Measurements from ENCODE around the gene DTNB. TPM values are rescaled to one million over a fixed set of nuclear protein-coding genes. Genes with fewer than 3 reads are reported as not detected.

DTNB gene
- total and polyA plus RNA-seq, 2 experiments from 2014 or later, result 10.3 to 13.9 TPM

DNA sequence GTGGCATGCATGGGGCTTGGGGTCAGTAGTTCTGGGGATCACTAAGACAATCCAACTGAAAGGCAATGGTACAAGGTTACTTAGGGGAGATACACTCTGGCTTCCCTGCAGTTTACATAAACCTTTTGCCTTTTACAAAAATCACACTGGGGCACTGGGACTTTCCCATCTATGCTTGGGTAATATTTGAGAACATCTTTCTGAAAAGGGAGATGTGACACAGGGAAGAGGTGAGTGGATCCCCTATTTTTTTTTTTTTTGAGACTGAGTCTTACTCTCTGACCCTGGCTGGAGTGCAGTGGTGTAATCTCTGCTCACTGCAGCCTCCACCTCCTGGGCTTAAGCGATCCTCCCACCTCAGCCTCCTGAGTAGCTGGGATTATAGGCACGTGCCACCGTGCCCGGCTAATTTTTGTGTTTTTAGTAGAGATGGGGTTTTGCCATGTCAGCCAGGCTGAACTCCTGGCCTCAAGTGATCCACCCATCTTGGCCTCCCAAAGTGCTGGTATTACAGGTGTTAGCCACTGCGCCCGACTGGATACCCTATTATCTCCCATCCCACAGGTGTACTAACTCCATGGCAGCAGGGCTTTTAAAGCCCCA is 248.8 kb downstream of the DTNB start:
- H3K36me3 ChIP-seq (replicated peaks; ENCODE audit: insufficient read depth, low read depth), result no peaks in the 10 kb centered on the region
- TF ChIP-seq EZH2 (IDR thresholded peaks at IDR 0.05; ENCODE audit: borderline replicate concordance), result no peak
- no peak for TF ChIP-seq EZH2phosphoT487 (IDR thresholded peaks at IDR 0.05; ENCODE audit: low read depth, severe bottlenecking, unreplicated experiment)
- TF ChIP-seq, protein P1, sequence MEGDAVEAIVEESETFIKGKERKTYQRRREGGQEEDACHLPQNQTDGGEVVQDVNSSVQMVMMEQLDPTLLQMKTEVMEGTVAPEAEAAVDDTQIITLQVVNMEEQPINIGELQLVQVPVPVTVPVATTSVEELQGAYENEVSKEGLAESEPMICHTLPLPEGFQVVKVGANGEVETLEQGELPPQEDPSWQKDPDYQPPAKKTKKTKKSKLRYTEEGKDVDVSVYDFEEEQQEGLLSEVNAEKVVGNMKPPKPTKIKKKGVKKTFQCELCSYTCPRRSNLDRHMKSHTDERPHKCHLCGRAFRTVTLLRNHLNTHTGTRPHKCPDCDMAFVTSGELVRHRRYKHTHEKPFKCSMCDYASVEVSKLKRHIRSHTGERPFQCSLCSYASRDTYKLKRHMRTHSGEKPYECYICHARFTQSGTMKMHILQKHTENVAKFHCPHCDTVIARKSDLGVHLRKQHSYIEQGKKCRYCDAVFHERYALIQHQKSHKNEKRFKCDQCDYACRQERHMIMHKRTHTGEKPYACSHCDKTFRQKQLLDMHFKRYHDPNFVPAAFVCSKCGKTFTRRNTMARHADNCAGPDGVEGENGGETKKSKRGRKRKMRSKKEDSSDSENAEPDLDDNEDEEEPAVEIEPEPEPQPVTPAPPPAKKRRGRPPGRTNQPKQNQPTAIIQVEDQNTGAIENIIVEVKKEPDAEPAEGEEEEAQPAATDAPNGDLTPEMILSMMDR (IDR thresholded peaks at IDR 0.05; ENCODE audit: poor library complexity), result no peak
- H3K9me3 ChIP-seq (ENCODE audit: low read depth), result no peaks in the 10 kb centered on the region
- H3K9me2 ChIP-seq (replicated peaks; ENCODE audit: insufficient read depth), result no peaks in the 10 kb centered on the region
- no peak overlapping the region for H3K27ac ChIP-seq
- 97% methylated on average over 6 of the region's 6 CpGs for WGBS (ENCODE audit: low lambda C conversion rate, missing lambda C conversion rate)
- H3K4me2 ChIP-seq, result no peak overlapping the region
- no peak overlapping the region for H3K4me3 ChIP-seq
- H2AFZ ChIP-seq, result no peak overlapping the region
- peaks cover 4% of the 10 kb centered on the region for H3K4me1 ChIP-seq (ENCODE audit: insufficient read depth)
- H3K79me2 ChIP-seq, result no peaks in the 10 kb centered on the region
- no peaks in the 10 kb centered on the region for H4K20me1 ChIP-seq (ENCODE audit: insufficient read depth, poor library complexity, severe bottlenecking)
- H3K27me3 ChIP-seq, result no peaks in the 10 kb centered on the region
- DNase-seq (ENCODE audit: low spot score), result no peak

DNA sequence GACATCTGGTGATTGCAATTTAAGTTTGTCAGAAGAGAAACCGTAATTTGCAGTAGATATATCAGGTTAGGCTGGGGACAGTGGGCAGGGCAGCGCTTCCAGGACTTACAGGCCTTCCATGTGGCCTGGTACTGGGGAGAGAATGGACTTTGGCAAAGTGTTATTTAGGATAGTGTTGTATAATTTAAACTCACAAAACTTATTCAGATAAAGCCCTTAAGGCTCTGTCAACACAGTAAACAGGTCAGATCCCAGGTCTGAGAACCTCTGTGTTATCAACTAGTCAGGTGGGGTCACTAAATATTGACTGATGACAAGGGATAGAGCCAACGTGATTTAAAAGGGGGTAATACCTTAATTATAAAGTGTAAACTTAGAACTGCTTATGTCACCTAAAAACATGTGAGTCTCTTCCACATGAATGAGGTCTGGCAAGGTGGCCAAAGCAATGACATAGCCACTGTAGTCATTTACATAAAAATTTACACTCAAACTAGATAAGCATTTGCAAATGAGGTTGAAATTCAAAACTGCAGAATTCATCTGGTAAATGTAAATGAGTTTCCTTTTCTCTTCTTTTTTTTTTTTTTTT is 251.5 kb downstream of the DTNB start:
- H3K79me2 ChIP-seq, result no peaks in the 10 kb centered on the region
- peak overlapping the region; percentile 78 for H3K27ac ChIP-seq
- peaks cover 7% of the 10 kb centered on the region for H3K4me1 ChIP-seq (ENCODE audit: insufficient read depth)
- no peaks in the 10 kb centered on the region for H3K9me3 ChIP-seq (ENCODE audit: low read depth)
- no peak overlapping the region for H3K4me3 ChIP-seq
- no peaks in the 10 kb centered on the region for H3K36me3 ChIP-seq (replicated peaks; ENCODE audit: insufficient read depth, low read depth)
- H3K27me3 ChIP-seq, result no peaks in the 10 kb centered on the region
- DNase-seq (ENCODE audit: low spot score), result peak; percentile 50
- 65% methylated on average over 3 of the region's 3 CpGs for WGBS (ENCODE audit: low lambda C conversion rate, missing lambda C conversion rate)
- H4K20me1 ChIP-seq (ENCODE audit: insufficient read depth, poor library complexity, severe bottlenecking), result no peaks in the 10 kb centered on the region
- no peak overlapping the region for H2AFZ ChIP-seq
- TF ChIP-seq EZH2phosphoT487 (IDR thresholded peaks at IDR 0.05; ENCODE audit: low read depth, severe bottlenecking, unreplicated experiment), result no peak
- TF ChIP-seq EZH2 (IDR thresholded peaks at IDR 0.05; ENCODE audit: borderline replicate concordance), result no peak
- TF ChIP-seq, protein P1 (IDR thresholded peaks at IDR 0.05; ENCODE audit: poor library complexity), result no peak
- H3K9me2 ChIP-seq (replicated peaks; ENCODE audit: insufficient read depth), result no peaks in the 10 kb centered on the region
- peak overlapping the region; percentile 24 for H3K4me2 ChIP-seq

DNA sequence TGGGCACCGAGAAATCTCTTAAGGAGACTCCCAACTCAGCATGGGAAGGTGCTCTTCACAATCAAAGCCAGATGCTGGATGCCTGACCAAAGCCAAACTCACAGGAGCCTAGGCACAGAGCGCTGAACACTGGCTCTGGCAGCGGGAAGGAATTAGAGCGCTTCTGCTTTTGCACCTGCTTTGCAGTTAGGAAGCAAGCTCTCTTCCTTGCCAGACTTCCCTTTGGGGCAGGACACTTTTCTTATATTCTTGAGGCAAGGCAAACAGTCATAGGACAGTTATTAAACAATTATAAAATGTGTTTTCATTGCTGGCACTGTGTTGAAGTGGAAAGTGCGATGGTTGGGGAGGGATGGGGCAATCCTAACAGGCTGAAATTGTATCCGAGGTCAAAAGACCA is 252.1 kb downstream of the DTNB start:
- peak overlapping the region; percentile 78 for H3K27ac ChIP-seq
- no peak for DNase-seq (ENCODE audit: low spot score)
- 78% methylated on average over 6 of the region's 6 CpGs for WGBS (ENCODE audit: low lambda C conversion rate, missing lambda C conversion rate)
- no peak for TF ChIP-seq EZH2phosphoT487 (IDR thresholded peaks at IDR 0.05; ENCODE audit: low read depth, severe bottlenecking, unreplicated experiment)
- TF ChIP-seq, protein P1 (IDR thresholded peaks at IDR 0.05; ENCODE audit: poor library complexity), result no peak
- peak overlapping the region; percentile 24 for H3K4me2 ChIP-seq
- peaks cover 7% of the 10 kb centered on the region for H3K4me1 ChIP-seq (ENCODE audit: insufficient read depth)
- no peak overlapping the region for H2AFZ ChIP-seq
- H3K27me3 ChIP-seq, result no peaks in the 10 kb centered on the region
- no peaks in the 10 kb centered on the region for H3K9me3 ChIP-seq (ENCODE audit: low read depth)
- H3K9me2 ChIP-seq (replicated peaks; ENCODE audit: insufficient read depth), result no peaks in the 10 kb centered on the region
- no peaks in the 10 kb centered on the region for H3K36me3 ChIP-seq (replicated peaks; ENCODE audit: insufficient read depth, low read depth)
- no peak overlapping the region for H3K4me3 ChIP-seq
- no peaks in the 10 kb centered on the region for H3K79me2 ChIP-seq
- H4K20me1 ChIP-seq (ENCODE audit: insufficient read depth, poor library complexity, severe bottlenecking), result no peaks in the 10 kb centered on the region
